Motor neuron (in vitro differentiated cells): Measurements from ENCODE around the gene MISFA. TPM values are rescaled to one million over a fixed set of nuclear protein-coding genes. Genes with fewer than 3 reads are reported as not detected.
"Not testable (repeated sequence)": the region's sequence is repeated elsewhere in the genome, so short reads cannot be mapped to it uniquely, and the experiment has no call there.

Source experiments
- ATAC-seq, 8 experiments: fragments of 200-7000 bp; cut with Tn5 transposase; replicated peaks in 6 of 8; 2 replicates each; pipeline ENCODE4 v1.8.0; 2021; ENCODE audit warnings: mild to moderate bottlenecking in 8 of 8, moderate library complexity in 8 of 8
- H3K27ac ChIP-seq, 2 donors: fragments of 250-450 bp; sonication (Bioruptor Pico); 2 replicates each; pipeline ENCODE4 v1.9.0; 2021; ENCODE audit warnings: antibody characterized with exemption in 2 of 2, mild to moderate bottlenecking in 2 of 2, moderate library complexity in 1 of 2
- H3K4me1 ChIP-seq, 2 donors: fragments of 250-450 bp; sonication (Bioruptor Pico); replicated peaks in 1 of 2; 2 replicates each; pipeline ENCODE4 v1.6.1; 2021; ENCODE audit warnings: antibody characterized with exemption in 2 of 2, mild to moderate bottlenecking in 2 of 2, moderate library complexity in 1 of 2
- H3K4me3 ChIP-seq, 5 donors: fragments of 250-450 bp; sonication (Bioruptor Pico); 2 replicates each; pipeline ENCODE4 v1.9.0; 2021; ENCODE audit warnings: antibody characterized with exemption in 5 of 5, mild to moderate bottlenecking in 5 of 5, moderate library complexity in 4 of 5
- WGBS, 10 experiments: fragments of 450-650 bp; shearing (Covaris generic); methylation state at CpG; one replicate each; pipeline ENCODE4 v1.0.0; 2022; 5-methylcytosine and 5-hydroxymethylcytosine counted together
- in situ Hi-C, 9 experiments: fragments of 400-800 bp; cut with MboI; loops; one replicate each; pipeline ENCODE4 v1.15.0; 2021; ENCODE audit warnings: low sequenced_read_pairs in 9 of 9, low pct_unique_long_range_greater_than_20kb in 2 of 9; ENCODE audit not compliant: unreplicated experiment in 9 of 9
- total RNA-seq, 8 experiments: library from RNA; unstranded; fragments of 300-600 nt; gene quantifications; 2 replicates each; pipeline versions ENCODE4 v1.2.3 to v1.2.4, GENCODE V29; 2022

Gene MISFA
- 10 to 100 TPM in 2 of 8 experiments, 1 to 10 TPM in 5, under 1 TPM in 1; 0.78 to 10.2 (median 2.0) TPM for total RNA-seq

DNA sequence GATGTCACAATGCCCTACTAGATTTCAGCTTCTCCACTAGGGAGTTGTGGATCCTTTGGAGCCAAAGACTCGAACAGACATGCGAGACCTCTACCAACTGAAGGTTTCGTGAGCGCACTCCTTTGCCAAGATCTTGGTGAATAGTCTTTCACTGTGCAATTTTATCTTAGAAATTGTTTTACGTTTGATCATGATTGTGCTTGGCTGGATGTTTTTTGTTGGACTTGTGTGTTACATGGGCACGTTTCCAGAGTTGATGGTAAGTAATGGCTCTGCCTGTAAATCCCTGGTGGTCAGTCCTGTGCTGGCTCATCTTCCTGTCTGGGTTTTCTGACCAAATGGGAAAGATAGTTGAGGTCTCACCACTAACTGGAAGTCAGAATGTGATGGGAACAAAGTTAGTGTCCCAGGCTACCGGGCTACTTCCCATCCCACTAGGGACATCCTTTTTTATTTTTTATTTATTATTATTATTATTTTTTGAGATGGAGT lies at the start of gene MISFA:
Gene MISFA, plus strand, starts transcription at position 51 of the 492 bp plus-strand sequence. Its CDS starts 140 bp downstream, at position 191.
- ATAC-seq = no peak
- WGBS, 10 experiments = 80 to 100% (median 93%) methylated on average over 2 to 7 of the region's 7 CpGs; no CpG with 5 or more reads in 4 of the 10 experiments
- in situ Hi-C loops = no loop called here
- Histone ChIP-seq H3K4me1 (no peaks in the 10 kb centered on the region), H3K27ac (no peak within 1 kb of the TSS), H3K4me3 (no peak within 1 kb of the TSS)

DNA sequence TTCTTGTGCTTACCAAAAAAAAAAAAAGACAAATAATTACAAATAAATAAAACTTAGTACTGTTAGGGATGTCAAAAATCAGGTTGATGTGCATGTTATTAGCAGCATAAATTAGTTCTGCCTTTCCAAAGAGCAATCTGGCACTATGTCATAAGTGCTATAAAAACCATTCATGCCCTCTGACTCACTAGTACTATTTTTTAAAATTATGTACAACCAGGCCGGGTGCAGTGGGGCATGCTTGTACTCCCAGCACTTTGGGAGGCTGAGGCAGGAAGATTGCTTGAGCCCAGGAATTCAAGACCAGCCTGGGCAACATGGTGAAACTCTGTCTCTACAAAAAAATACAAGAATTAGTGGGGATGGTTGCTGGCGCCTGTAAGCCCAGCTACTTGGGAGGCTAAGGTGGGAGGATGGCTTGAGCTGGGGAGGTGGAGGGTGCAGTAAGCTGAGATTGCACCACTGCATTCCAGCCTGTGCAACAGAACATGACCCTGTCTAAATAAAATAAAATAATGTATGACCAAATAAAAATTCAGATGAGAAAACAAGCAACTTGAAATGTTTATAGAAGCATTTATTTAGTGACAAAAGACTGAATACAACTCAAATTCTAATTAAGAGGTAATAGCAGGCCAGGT lies 36.4 kb upstream of the MISFA start:
- in situ Hi-C loops = no loop called here
- Histone ChIP-seq H3K4me1 (no peaks in the 10 kb centered on the region), H3K27ac (no peak overlapping the region), H3K4me3 (no peak overlapping the region)
- no peak for ATAC-seq
- WGBS, 10 experiments = 64 to 100% (median 96%) methylated on average over 1 to 2 of the region's 2 CpGs; no CpG with 5 or more reads in 3 of the 10 experiments

DNA sequence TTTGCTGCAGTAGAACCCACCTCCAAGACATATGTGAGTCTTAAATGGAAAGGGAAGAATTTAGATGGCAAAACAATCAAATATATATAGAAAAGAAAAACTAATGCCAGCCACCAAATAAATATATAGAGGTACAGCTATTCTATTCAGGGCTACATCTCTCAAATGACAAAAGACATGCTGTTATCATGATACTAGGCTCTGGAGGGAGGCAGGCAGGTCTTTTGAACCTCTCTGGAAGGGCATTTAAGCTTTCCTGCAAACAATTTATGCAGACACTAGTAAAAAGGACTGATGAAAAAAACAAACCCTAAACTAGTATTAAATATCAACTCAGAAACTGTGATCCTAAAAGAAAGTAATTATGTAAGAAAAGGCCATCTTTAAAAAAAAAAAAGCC lies 35.4 kb upstream of the MISFA start:
- ATAC-seq = no peak
- no peak overlapping the region for H3K4me3 ChIP-seq
- H3K4me1 ChIP-seq = no peaks in the 10 kb centered on the region
- in situ Hi-C loops = no loop called here
- no peak overlapping the region for H3K27ac ChIP-seq

DNA sequence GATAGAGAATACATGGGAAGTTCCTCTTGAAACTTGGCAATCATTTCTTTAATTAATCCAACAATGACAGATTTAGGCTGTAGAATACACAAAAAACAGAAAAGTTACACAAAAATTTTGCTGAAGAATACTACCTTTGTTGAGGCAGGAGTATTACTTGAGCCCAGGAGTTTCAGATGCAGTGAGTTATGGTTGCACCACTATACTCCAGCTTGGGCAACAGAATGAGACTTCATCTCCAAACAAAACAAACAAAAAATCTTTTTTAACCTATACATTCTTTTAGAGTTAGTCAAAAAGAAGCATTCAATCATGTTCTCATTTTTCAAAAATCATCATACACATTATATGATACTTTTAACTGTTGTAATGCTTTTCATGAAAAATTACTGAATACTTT lies 33.2 kb upstream of the MISFA start:
- Histone ChIP-seq H3K4me1 (no peaks in the 10 kb centered on the region), H3K4me3 (no peak overlapping the region), H3K27ac (no peak overlapping the region)
- no peak for ATAC-seq
- in situ Hi-C loops = no loop called here

DNA sequence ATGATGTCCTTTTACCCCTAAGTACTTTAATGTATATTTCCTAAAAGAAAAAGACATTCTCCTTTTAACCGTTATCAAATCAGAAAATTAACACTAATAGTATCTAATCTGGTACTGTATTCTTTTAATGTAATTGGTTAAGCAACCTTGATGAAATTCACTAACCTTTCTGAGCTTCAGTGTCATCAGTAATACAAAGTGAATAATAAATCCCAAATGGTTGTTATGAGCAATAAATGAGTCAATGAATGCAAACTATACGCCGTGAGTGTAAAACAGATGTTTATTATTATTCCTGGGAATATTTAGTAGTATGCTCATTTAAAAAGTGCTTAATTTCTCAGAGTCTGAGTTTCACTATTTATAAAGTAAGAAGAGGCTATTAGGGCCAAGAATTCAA lies 32.5 kb upstream of the MISFA start:
- no peak overlapping the region for H3K27ac ChIP-seq
- no peaks in the 10 kb centered on the region for H3K4me1 ChIP-seq
- in situ Hi-C loops = no loop called here
- 33 to 100% (median 89%) methylated on average over 1 to 3 of the region's 3 CpGs for WGBS, 10 experiments
- H3K4me3 ChIP-seq = no peak overlapping the region
- ATAC-seq = peak in 1 of 8 experiments; percentile 37

DNA sequence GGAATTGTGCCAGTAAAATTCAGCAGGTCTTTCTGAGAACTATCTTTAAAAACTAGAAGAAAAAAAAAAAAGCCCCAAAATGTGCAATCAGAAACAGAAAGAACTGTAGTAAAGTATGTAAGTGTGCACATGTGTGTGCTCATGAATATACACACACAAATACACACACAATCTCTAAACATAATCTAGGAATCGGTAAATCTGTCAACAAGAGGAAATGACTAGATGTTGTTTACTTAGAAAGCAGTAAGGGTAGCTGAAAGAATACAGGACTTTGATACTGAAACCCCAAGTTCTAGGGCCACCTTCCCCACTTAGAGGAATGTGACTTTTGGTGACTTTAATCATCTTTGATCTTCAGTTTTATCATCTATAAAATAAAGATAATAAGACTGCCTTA lies 24.2 kb upstream of the MISFA start:
- in situ Hi-C loops = no loop called here
- H3K4me3 ChIP-seq = no peak overlapping the region
- H3K4me1 ChIP-seq = no peaks in the 10 kb centered on the region
- H3K27ac ChIP-seq = no peak overlapping the region
- ATAC-seq = no peak
- WGBS, 10 experiments = 89 to 100% (median 100%) methylated on average over 1 of the region's 1 CpG; no CpG with 5 or more reads in 6 of the 10 experiments

DNA sequence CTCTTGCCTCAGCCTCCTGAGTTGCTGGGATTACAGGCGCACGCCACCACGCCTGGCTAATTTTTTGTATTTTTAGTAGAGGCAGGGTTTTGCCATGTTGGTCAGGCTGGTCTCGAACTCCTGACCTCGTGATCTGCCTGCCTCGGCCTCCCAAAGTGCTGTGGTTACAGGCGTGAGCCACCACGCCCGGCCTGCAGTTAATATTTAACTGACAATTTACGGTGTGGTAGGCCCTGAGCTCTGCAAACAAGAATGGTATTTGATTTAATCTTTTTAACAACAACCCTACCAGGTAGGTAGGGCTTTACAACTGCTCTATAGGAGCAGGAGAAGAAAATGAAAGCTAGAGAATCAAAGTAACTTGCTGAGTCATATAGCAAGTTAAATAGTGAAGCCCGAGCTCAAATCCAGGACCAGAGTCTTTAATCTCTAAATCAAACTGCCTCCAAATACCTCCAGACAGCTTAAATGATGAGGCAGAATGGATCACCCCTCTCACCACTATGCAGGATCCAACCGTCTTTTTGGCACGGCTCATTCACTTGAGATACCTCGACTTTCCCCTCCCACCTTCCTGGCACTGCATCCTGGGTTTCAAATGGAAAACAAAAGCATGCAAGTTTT lies 20.5 kb upstream of the MISFA start:
- Histone ChIP-seq H3K4me1 (no peaks in the 10 kb centered on the region), H3K4me3 (no peak overlapping the region), H3K27ac (no peak overlapping the region)
- in situ Hi-C loops = no loop called here
- no peak for ATAC-seq
- WGBS, 10 experiments = 80 to 93% (median 87%) methylated on average over 1 to 13 of the region's 14 CpGs; no CpG with 5 or more reads in 3 of the 10 experiments

DNA sequence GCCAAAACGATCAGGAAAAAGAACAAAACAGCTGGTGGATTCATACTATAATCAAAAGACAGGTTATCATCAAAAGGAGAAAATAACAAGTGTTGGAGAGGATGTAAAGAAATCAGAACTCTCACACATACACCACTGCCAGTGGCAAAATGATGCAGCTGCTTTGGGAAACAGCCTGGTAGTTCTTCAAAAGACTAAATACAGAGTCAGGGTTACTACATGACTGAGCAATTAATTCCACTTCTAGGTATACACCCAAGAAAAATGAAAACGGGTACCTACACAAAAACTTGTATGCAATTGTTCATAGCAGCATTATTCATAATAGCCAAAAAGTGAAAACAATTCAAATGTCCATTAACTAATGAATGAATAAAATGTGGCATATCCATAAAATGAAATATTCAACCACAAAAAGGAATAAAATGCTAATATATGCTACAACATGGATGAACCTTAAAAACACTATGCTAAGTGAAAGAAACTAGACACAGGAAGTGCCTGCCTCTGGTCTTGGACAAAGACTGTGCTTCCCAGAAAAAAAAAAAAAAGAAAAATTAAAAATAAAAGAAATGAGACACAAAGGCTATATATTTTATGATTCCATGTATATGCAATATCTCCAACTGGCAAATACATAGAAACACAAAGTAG lies 19.3 kb upstream of the MISFA start:
- ATAC-seq = peak in 3 of 8 experiments; percentile 81 to 88 (median 88)
- 0 to 94% (median 55%) methylated on average over 2 of the region's 2 CpGs; no CpG with 5 or more reads in 2 of the 10 experiments for WGBS, 10 experiments
- H3K4me3 ChIP-seq = no peak overlapping the region
- H3K27ac ChIP-seq = no peak overlapping the region
- H3K4me1 ChIP-seq = no peaks in the 10 kb centered on the region
- in situ Hi-C loops = no loop called here

DNA sequence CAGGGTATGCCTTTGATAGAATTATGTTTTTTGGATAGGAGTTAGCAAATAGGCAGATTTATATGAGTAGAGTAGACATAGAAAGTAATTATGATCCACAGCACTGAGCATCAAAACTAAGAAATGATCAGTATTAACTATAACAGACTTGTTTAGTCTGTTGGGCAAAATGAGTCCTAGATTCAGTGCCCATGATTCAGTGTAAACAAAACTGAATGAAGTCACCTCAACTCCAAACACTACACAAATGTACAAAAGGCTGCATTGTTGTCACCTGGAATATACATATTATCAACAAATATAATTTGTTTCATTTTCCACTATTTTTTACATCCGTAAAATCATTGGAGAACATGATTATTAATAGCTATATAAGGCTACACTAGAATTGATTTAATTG lies 17.8 kb upstream of the MISFA start:
- H3K4me3 ChIP-seq = no peak overlapping the region
- H3K27ac ChIP-seq = no peak overlapping the region
- 80 to 100% (median 94%) methylated on average over 1 of the region's 1 CpG; no CpG with 5 or more reads in 4 of the 10 experiments for WGBS, 10 experiments
- no peaks in the 10 kb centered on the region for H3K4me1 ChIP-seq
- ATAC-seq = no peak
- in situ Hi-C loops = no loop called here

DNA sequence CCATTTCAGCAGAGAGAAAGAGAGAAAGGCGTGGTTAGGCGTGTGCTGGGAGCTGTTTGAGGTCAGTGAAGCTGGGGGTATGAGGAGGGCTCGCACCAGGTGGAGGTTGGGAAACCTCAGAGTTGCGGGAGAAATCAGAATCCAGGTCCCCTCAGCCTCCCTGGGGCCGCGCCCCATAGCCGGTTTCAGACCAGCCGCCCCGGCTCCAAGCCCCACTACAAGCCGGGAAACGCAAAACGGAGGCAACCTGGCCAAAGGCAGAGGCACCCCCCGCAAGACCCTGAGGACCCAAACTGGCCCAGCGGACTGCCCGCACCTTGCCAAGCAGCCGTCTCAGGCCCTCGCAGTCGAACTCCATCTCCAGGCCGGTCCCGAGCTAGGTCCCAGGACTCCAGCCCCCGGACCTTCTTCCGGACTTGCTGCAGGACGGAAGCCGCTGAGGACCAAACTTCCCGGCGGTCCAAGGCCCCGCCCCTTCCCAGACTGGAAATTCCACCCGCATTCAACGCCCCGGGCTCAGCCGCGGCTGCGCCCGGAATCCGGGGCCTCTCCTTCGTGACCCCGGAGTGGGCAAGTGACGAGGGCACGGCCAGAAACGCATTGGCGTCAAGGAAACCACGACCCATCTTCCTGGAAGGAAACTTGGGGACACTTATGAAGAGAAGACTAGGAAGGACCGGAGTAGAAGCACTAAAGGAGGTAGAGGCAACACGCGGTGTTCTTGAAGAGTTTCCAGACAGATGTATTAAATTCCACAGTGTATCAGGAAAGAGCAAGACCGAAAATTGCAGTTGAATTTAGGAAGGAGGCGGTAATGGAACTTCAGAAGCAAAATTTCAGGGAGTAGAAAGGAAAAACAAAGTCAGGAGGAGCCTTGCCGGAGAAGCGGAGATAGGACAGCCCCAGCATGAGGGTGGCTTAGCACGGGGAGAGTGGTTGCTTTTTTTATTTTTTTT lies 11.0 kb upstream of the MISFA start, which contains the start of gene UEVLD:
Gene UEVLD, minus strand, starts transcription at position 438 of the 956 bp plus-strand sequence. Its CDS starts 80 bp downstream, at position 358.
- WGBS, 10 experiments = 0 to 5% (median 1%) methylated on average over 2 to 40 of the region's 50 CpGs; no CpG with 5 or more reads in 1 of the 10 experiments
- Histone ChIP-seq H3K4me1 (peaks cover 15 to 17% of the 10 kb centered on the region in 2 donors), H3K4me3 (peak within 1 kb of the TSS; percentile 91 to 98 (median 94)), H3K27ac (peak within 1 kb of the TSS in 1 of 2 donors; percentile 66)
- peak; percentile 78 to 96 (median 93) for ATAC-seq
- in situ Hi-C loops = no loop called here

DNA sequence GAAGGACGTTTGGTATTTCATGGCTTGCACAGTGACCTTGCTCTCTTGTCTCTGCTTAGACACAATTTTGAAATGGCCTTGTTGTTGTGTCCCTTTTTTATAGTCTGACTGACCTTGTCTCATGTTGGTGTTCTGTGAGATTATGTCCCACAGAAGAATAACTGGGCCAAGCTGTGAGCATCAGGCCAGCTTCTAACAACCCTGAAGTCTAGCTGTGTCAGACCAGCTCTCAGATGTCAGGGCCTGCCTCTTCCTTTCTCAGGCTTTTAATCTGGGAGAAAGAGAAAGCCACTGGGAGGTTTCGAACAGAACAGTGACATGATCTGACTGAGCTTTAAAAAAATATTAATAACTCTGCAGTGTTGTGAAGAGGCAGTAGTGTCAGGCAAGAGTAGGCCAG lies 9.0 kb upstream of the MISFA start:
- in situ Hi-C loops = no loop called here
- Histone ChIP-seq H3K4me1 (peaks cover 15 to 17% of the 10 kb centered on the region in 2 donors), H3K27ac (no peak overlapping the region), H3K4me3 (no peak overlapping the region)
- WGBS, 10 experiments = 14 to 100% (median 72%) methylated on average over 1 to 2 of the region's 2 CpGs; no CpG with 5 or more reads in 3 of the 10 experiments
- ATAC-seq = no peak

DNA sequence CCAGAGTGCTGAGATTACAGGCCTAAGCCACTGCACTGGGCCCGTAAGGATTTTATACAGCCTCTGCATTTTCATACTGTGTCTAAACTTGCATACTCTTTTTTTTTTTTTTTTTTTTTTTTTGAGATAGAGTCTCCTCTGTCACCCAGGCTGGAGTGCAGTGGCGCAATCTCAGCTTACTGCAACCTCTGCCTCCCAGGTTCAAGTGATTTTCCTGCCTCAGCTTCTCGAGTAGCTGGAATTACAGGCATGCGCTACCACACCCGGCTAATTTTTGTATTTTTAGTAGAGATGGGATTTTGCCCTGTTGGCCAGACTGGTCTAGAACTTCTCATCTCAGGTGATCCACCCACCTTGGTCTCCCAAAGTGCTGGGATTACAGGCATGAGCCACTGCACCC lies 5.5 kb upstream of the MISFA start:
- H3K4me1 ChIP-seq = peaks cover 11 to 12% of the 10 kb centered on the region in 2 donors
- in situ Hi-C loops, ATAC-seq, H3K4me3 ChIP-seq, H3K27ac ChIP-seq: not testable (repeated sequence)
- WGBS, 10 experiments = 80 to 100% (median 97%) methylated on average over 1 to 5 of the region's 5 CpGs; no CpG with 5 or more reads in 2 of the 10 experiments
